ENCODE measurements around the gene SLC9A8.
A peak's percentile ranks its signal among the peaks of the same experiment; 100 is the strongest.

The SLC9A8 gene

GRCh38 chr20:49874696-49875095 lies 62.1 kb downstream of the SLC9A8 start:
- DNase-seq (ENCODE audit: low read depth in 3 of 3) = no peak

GRCh38 chr20:49877386-49877921 lies 64.8 kb downstream of the SLC9A8 start:
- no peak for DNase-seq (ENCODE audit: low read depth in 3 of 3)

GRCh38 chr20:49878977-49879376 lies 66.3 kb downstream of the SLC9A8 start:
- no peak for DNase-seq (ENCODE audit: low read depth in 3 of 3)

DNA sequence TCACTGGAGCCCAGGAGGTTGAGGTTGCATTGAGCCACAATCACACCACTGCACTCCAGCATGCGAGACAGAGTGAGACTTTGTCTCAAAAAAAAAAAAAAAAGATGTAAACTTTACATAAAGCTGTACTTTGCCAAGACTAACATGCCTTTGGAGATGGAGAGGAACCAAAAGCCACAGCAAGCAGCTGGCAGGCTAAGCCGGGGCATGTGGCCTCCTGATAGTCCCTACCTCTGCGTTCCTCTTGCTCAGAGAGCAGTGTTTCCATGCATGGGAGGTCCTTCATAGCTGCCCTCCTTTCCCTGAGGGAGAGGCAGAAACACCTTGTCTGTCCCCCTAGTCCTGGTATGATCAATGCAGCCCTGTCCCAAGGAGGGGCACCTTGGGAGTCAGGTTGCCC lies 67.5 kb downstream of the SLC9A8 start:
- DNase-seq (ENCODE audit: low read depth in 3 of 3) = no peak

- no peak for DNase-seq (ENCODE audit: low read depth in 3 of 3)
Observed at GRCh38 chr20:49880724-49881445, 68.3 kb downstream of the SLC9A8 start.

DNA sequence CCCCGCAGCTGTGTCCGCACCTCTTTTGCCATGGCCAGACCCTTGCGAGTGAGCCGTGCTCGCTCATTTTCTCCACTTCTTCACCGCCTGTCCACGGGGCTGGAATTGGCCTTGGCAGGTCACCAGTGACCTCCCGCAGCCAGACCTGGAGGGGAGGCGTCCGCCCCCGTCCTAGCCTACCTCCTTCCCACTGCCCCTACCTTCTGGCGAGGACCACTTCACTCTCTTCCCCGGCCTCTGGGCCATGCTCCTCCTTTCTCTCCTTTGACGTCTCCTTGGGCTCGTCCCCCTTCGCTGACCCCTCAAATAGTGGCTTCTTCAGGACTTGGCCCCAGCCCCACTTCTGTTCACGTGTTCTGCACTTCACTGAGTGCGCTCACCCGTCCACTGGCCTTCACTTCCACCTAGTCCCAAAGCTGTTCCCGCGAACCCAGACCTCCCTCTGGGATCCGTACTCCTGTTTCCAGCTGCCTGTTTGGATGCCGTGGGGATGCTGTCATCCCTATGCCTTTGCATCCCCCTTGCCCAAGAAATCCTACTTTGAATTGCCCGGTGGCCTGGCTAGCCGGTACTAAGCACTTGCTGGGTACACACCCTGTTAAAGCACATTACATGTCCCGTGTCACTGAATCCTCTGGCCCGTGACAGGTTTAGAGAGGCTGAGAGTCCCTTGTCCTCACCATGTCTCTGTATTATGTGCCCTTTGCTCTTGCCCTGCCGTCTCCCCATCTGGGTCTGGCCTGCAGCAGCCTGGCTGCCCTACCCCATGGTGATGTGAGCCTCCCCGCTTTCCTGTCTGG lies 69.7 kb downstream of the SLC9A8 start:
- no peak for DNase-seq (ENCODE audit: low read depth in 3 of 3)

- no peak for DNase-seq (ENCODE audit: low read depth in 3 of 3)
Observed at GRCh38 chr20:49883246-49883802, 70.7 kb downstream of the SLC9A8 start.

DNA sequence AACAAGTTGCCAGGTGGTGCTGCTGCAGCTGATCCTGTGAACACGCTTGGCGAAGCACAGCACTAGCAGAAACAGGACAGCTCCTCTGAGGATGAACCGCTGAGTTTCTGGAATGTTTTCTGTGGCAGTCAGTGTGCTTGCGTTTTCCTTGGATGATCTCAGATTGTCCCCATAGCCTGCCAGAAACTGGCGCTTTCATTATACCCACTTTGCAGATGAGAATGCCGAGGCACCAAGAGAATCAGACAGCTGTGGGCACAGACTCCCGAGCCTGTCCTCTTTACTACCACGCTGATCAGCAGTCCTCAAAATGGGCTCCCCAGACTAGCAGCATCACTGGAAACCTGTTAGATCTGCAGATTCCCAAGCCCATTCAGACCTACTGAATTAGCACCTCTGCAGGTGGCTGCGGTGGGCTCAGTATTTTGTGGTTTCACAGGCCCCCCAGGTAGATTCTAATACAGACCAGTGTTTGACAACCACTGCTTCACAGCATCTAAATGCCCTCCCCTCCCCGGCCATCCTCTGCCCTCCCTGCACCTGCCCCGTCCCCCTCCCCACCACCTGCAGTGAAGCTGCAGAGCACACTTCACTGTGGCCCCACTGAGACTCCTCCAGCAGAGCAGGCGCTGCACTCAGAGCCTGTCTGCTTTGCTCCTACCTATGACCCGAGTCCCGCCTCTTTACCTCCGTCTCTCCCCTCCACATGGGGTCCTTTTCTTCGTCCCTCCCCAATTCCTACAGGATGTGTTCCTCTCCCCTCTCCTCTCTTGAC lies 73.1 kb downstream of the SLC9A8 start:
- DNase-seq (ENCODE audit: low read depth in 3 of 3) = no peak

DNA sequence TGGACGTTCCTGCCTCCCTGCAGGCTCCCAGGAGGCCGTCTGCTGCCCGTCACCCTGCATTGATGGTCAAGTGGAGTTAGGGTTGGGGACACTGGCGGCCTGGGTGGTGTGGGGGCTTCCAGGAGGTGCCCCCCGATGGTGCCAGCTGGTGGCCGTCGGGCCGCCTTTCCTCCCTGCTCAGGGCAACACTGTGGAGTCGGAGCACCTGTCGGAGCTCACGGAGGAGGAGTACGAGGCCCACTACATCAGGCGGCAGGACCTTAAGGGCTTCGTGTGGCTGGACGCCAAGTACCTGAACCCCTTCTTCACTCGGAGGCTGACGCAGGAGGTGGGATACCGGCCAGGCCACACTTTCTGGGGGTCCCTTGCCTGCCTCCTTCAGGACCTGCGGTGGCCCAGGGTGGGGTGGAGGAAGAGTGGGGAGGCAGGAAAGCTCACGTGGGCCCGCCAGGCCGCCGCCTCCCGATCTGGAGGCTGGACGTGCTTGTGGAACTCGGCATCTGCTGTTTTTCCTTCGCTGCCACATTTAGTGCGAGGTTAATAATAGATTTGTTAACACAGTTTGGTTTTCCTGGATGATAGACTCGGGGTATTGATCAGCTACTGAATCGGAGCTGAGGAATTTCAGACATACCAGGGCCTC lies 74.1 kb downstream of the SLC9A8 start:
- DNase-seq (ENCODE audit: low read depth in 3 of 3) = no peak

DNA sequence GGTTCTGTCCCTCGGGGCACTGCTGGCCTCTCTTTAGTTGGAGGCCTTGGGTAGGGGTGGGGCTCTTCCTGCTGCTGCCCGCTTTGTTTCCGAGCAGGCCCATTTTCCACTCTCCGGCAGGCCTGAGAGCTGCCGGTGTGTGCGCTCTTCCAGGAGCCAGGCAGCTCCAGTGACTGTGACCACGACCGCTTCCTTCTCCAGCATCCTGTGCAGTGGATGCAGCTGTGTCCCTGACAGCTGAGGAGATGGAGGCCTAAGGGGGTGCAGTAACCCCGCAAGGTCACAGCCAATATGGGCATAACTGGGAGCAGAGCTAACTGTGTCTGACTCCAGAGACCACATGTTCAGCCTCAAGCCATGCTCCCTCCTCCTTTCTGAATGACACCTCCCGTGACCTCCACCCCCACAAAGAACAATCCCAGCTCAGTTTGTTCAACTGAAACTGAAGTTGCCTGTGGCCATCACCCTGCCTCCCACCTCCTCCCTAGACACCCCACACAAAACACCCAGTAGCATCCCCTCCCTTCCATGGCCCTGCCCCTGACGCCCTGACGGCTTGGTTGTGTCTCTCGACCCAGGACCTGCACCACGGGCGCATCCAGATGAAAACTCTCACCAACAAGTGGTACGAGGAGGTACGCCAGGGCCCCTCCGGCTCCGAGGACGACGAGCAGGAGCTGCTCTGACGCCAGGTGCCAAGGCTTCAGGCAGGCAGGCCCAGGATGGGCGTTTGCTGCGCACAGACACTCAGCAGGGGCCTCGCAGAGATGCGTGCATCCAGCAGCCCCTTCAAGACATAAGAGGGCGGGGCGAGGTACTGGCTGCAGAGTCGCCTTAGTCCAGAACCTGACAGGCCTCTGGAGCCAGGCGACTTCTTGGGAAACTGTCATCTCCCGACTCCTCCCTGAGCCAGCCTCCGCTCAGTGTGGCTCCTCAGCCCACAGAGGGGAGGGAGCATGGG lies 74.9 kb downstream of the SLC9A8 start:
- DNase-seq (ENCODE audit: low read depth in 3 of 3) = no peak

DNA sequence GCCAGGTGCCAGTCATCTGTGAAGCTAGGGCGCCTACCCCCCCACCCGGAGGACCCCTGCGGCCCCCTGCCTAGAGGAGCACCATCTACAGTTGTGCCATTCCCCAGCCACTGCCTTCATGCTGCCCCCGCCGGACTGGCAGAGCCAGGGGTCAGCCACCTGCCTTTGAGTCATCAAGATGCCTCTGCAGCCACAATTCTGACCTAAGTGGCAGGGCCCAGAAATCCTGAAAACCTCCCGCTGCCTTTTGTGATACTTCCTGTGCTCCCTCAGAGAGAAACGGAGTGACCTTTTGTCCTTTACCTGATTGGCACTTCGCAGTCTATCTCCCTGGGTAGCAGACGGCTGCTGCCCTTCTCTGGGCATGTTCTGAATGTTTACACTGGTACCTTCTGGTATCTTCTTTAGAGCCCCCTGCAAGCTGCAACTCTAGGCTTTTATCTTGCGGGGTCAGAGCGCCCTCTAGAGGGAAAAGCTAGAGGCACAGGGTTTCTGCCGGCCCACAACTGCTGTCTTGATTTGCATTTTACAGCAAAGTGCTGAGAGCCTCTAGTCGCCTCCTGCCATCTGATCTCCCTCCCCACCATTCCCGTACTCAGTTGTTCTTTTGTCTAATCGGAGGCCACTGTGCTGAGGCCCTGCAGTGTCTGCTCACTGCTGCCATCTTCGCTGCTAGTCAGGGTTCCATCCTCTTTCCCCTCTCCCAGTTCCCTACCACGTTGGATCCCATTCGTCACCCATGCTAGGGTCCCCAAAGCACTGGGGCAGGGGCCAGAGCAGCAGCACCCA lies 75.8 kb downstream of the SLC9A8 start:
- DNase-seq (ENCODE audit: low read depth in 3 of 3) = peak; percentile 20 to 36 (median 27)

DNA sequence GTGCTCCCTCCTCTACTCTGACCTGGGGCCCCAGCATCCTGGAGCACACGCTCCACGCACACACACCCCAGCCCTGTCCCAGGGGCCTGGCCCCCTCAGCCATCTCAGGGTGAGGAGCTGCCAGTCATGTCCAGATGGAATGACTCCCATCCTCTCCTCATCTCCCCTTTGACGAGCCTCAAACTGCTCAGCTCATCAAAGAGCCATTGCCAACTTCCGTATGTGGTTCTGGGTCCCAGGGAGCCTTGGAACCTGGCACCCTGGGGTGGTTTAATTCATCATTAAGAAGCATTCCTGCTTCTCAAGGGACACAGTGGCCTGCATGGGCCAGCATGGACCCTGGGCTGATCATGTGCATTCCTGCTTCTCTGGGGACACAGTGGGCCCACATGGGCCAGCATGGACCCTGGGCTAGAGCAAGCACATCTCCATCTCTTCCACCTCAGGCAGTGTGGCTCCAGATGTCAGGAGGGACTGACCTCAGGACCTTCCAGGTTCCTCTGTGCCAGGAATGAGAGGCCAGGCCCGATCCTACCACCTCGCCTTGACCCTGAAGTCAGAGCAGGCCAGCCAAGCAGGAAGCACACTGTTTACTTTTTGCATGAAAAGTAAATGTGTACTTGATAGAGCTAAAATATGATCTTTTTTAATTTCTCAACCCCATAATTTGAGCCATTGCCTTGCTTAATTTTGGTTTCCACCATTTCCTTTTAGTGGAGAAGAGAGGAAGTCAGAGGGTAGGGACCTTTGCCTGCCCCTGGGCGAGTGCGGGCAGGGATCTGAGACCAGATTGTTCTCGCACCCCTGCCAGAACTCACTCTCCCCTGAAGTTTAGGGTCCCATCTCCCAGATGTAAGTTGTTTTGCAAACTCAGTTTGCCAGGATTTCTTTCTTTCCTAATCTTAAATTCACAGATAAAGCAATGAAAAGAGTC lies 76.6 kb downstream of the SLC9A8 start:
- DNase-seq (ENCODE audit: low read depth in 3 of 3) = no peak

- no peak for DNase-seq (ENCODE audit: low read depth in 3 of 3)
Observed at GRCh38 chr20:49889935-49890333, 77.3 kb downstream of the SLC9A8 start.

DNA sequence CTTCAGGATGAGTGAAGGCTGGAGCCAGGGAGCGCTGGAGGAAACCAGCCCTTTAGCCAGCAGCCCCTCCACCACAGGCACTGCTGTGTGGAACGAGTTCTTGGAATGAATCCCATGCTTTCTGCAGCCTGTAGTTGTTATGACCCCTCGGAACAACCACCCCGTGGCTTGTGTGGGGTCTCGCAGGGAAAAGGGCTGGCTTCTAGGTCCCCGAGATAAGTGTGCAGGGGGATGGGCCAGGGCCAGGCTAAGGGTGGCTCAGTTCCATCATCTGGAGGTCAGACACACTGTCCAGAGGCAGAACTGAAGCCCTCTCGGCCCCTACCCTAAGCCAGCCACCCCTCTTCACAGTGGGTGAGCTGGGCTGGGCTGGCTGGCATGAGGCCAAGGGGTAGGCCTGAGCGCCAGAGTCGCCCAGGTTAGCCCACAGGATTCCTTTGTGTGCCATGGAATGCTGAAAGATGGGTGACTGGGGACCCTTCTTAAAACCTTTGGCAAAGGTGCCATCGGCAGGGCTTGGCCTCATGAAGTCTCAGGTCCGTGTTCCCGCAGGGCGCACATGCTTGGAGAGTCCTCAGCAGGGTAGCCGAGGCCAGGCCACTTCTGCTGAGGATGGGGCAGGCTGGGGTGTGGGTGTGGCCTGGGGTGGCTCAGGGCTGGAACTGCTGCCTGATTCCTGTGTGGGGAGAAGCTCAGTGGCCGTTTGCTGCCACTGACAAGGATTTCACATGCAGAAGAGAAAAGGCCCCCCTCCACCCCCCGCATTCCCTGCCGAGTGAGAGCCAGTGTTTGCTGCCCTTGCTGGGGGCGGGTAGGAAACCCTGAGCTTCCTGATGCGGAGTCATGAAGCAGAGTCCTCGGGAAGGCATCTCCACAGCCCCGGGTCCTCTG lies 78.1 kb downstream of the SLC9A8 start:
- DNase-seq (ENCODE audit: low read depth in 3 of 3) = no peak

DNA sequence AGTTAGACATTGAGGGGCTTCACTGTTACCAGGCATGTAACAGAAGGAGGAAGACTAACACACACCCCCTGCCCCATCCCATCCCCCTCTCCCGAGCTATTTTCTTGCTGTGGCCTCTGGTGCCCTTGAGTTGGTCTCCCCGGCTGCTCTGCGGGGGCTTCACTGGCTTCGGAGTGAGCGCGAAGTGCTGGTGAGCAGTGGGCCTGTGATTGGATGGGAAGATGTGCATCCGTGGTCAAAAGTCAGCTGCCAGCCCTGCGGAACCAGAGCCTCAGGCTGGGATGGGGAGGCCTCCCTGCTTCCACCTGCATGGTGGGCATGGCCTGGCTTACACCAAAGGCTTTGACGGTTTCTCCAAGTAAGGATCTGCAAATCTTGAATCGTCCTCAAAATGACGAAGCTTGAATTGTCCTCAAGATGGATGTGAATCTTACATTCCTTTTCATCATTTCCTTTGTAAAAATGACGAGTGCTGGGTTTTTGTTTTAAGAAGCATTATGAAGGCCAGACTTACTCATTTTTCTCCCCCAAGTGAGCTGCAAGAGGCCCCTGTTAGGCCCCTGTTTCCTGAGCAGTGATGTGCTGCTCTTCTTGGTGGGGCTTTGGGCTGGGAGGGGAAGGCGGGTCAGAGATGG lies 79.0 kb downstream of the SLC9A8 start:
- no peak for DNase-seq (ENCODE audit: low read depth in 3 of 3)

DNA sequence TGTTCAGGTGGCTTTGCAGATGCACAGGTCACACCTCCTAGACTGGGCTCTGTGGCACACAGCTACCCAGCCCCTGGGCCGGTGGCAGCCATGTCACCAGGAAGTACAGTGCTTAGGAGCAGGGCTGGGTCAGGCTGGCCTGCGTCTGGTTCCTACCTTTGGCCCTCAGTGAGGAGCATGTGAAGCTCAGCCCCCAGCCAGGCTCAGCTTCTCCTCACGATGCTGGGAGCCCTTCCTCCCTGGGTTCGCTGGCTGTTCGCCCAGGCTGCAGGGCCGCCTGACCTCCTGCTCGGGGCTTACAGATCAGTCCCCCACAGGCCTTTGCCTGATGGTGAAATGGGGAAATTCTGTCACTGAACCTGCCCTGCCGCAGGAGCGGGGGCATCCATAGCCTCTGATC lies 79.6 kb downstream of the SLC9A8 start:
- DNase-seq (ENCODE audit: low read depth in 3 of 3) = no peak

- no peak for DNase-seq (ENCODE audit: low read depth in 3 of 3)
Observed at GRCh38 chr20:49892817-49893216, 80.2 kb downstream of the SLC9A8 start.
